ENCODE data around the gene NOVA2.

NOVA2 gene

DNA sequence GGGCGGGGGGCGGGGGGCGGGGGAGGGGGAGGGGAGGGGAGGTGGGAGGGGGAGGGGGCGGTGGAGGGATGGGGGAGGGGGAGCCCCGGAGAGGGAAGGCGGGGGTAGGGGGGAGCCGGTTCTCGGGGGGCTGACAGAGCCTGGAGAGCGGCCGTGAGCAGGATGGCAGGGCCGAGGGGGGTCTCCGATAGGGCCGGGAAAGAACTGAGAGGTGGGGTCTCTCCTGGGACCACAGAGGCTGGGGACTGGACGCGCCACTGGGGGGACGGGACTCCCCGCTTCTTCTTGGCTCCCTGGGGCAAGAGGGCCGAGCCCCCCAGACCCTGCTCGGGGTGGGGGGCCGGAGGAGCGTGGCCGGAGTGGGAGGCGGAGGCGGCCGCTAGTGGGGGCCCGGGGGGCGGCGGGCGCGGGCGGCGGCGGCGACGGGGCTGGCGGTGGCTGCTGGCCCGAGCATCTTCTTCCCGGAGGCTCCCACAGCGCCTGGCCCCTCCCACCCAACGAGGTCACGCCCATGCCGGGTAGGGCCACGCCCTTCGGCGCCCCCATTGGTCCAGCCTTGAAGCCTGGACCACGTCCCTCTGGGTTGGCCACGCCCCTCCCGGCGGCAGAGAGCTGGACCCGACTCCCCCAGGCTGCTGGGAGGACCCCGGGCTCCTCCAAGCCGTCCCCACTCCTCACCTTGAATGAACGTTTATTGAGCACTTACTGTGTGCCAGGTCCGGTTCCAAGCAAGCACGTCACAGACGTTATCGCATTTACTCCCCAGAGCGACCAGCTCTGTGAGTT, at the start of gene NOVA2:
TSS of gene NOVA2 (minus strand) at position 313 of the 786 bp plus-strand sequence. CDS start 514 bp downstream, outside the sequence.
- DNase-seq (ENCODE audit: low read depth in 2 of 3, low spot score in 2 of 3): peak in 1 of 3 experiments; percentile 25

DNA sequence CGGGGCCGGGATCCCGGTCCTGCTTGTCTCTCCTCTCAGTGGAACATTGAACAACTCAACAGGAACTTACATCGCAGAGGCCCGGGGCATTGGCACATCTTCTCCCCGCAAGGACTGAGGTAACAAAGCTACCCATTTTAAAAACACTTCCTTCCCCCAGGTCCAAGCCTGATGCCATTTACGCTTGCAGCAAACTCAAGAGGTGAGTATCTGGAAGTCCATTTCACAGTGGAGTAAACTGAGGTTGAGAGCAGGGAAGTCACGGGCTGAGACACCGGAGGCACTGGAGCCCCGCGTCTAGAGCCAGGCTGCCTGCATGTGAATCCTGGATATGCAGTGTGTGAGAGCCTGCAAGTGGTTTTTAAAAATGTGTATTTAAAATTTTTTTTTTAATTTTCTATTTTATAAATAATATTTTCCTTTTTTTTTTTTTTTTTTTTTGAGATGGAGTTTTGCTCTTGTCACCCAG, 49.7 kb upstream of the NOVA2 start:
- DNase-seq (ENCODE audit: low read depth in 2 of 3, low spot score in 2 of 3): no peak

DNA sequence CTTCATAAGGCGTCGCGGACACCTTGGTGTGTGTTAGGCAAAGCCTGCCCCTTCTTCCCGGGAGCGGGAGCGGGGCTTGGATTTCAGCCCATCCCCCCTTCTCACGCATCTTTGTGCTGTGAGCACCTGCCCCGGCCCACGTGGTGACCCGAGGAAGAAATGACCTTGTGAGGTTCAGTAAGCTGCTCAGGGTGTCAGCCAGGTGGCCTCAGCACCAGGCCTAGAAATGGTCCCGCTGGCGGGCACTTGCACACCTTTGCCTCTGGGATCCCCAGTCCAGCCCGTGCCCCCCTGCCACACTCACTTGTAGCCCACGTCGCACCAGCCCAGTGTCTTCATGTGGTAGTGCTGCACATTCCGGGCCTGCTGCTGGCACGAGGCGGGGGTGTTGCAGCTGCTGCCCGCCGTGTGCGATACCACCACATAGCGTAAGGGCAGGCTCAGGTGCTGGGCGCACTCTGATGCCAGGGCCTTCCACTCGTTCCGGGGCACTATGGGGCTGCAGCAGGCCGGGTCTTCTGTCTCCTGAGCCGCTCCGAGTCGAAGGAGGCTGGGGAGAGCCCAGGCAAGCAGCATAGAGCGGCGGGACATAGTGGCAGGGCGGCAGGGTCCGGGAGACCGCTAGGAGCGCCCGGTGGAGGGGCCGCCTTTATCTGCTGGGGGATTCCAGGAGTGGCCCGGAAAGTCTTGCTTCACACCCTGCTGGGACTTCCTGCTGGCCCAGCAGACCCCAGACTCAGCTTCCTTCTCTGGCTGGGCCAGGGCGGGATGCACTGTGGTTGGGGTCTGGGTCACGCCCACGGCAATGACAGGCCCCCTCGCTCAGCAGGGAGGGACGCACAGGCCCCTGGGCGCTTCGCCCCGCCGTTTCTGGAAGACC, 49.0 kb upstream of the NOVA2 start, which contains the start of gene PGLYRP1:
TSS of gene PGLYRP1 (minus strand) at position 623 of the 880 bp plus-strand sequence. CDS start at position 591, 32 bp downstream.
- DNase-seq (ENCODE audit: low read depth in 2 of 3, low spot score in 2 of 3): no peak

DNA sequence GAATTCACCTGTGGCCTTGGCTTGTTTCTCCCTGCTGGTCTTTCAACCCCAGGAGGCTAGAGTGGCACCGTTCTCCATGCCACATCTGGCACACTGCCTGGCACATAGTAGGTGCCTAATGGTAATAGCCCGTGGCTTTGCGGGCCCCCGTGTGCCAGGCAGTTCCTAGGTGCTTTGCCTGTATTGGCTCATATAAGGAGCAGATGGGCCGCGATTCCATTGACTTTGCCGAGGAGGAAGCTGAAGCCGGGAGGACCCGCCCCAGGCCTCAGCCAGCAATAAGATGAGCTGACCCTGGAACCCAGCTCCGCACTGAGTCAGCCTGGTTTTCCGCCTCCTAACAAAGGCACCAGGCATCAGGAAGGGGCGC, 48.4 kb upstream of the NOVA2 start:
- DNase-seq (ENCODE audit: low read depth in 2 of 3, low spot score in 2 of 3): no peak

DNA sequence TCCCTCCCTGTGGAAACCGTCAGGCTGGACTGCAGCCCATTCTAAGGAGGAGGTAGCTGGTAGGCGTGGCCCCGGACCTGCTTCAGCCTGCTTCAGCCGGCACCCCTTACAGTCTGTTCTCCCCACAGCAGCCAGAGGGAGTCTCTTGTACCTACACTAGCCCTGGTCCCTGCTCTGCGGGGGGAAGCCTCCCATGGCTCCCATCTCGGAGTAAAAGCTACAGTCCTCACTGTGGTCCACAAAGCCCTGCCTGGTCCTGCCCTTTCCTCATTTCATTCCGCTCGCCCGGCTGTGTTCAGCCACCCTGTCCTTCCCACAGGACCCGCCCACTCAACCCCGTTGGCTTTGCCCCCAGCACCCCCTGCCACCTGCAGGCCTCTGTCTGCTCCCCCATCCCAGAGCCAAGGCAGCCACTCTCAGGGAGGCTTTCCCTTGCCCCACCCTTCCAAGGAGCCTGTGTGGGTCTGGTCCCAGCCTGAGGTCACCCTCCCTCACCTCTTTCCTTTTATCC, 47.9 kb upstream of the NOVA2 start:
- no peak for DNase-seq (ENCODE audit: low read depth in 2 of 3, low spot score in 2 of 3)

DNA sequence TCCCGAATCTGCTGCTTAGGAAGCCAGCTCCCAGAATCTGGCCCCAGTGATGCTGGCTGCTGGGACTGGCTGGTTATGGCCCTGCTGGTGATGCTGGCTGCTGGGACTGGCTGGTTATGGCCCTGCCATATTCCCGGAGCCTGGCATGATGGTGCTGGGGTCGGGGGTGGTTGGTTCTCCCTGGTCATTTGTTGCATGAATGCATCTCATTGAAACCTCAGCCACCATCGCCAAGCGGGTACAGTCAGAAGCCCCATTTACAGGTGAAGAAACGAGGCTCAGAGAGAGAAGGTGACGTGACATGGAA, 47.1 kb upstream of the NOVA2 start:
- no peak for DNase-seq (ENCODE audit: low read depth in 2 of 3, low spot score in 2 of 3)

DNA sequence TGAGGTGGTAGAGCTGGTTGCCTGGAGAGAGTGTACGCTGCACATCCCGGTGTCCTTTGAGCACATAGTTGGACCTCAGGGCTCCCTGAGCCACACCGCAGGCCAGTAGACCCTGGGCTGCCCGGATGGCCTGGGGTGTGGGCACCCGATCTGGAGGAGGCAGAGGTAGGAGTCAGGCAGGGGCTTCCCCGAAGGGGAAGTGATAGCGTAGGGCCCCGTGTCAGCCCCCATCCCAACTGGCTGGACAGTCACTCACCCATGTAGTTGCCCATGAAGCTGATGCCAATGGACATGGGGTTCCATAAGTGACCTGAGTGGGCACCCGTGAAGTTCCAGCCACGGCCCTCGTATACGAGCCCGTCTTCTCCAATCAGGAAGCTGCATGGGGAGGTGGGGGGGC, 45.6 kb upstream of the NOVA2 start:
- DNase-seq (ENCODE audit: low read depth in 2 of 3, low spot score in 2 of 3): no peak

DNA sequence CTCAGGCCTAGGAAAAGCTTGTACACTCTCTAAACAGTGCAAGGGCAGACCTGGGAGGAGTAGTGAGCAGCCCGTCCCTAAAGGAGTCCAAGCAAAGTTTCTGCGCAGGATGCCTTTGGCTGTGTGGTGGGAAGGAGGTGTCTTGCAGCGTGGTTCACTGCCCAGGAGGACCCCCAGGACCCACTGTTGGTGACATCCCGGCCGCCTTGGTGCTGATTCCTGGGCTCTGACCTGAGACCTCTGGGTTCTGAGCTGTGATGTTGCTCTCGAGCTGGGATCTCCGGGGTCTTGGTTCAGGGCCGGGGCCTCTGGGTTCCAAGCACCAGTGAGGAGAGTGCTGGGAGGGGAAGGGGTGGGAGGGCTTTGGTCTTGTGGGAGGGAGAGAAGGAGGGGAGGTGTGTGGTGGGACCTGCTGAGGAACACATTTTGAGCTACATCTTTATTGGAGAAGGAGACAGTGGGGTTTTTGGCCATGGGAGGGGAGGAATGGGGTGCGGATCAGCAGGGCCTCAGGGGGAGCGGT, 45.1 kb upstream of the NOVA2 start:
- no peak for DNase-seq (ENCODE audit: low read depth in 2 of 3, low spot score in 2 of 3)

GRCh38 chr19:46017874-46018675, 44.4 kb upstream of the NOVA2 start:
- no peak for DNase-seq (ENCODE audit: low read depth in 2 of 3, low spot score in 2 of 3)

DNA sequence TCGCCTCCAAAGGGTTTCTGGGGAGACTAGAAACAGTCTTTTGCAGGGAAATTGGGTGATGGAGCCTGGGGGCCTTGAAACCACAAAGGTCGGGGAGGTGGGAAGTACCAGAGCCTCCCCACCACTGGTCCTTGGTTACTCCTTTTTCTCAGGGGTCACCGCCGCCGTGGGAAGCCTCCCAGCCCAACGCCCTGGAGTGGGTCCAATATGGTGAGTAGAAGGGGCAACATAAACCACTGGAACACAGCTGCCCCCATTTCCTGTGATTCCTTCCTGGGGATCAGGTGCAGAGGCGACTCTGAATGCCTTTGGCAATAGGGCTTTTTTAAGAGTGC, 43.4 kb upstream of the NOVA2 start:
- no peak for DNase-seq (ENCODE audit: low read depth in 2 of 3, low spot score in 2 of 3)

- DNase-seq (ENCODE audit: low read depth in 2 of 3, low spot score in 2 of 3): peak; percentile 62 to 63 (median 63)
These were observed 42.9 kb upstream of the NOVA2 start for GRCh38 chr19:46016426-46017094.

DNA sequence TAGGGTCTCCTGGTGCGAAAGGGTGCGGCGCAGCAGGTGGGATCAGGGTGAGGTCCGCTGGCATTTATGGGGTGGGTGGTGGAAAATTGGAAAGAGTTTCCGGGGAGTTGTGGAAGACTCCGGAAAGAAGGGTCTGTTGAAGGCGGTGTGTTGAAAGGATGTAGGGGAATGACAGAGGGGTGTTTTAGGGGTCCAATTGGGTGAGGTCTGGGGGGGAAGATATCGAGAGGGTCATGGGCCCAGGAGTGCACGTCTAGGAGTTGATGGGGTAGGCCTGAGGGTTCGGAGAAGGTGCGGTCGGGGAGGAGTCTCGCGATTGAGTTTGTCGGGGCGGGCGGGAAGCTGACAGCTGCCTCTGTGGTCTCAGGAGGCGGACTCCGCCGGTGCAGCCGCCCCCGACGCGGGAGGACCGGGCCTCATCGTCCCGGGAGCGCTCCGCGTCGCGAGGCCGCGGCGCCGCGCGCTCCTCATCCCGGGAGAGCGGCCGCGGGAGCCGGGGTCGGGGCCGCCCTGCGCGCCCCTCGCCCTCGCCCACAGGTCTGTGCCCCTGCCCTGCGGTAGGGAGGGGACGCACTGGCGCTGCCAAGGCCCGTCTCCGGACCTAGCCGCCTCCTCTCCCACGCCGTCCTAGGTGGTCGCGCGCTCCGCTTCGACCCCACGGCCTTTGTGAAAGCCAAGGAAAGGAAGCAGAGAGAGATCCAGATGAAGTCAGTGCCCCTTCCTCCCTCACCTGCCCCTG, 42.2 kb upstream of the NOVA2 start:
- DNase-seq (ENCODE audit: low read depth in 2 of 3, low spot score in 2 of 3): no peak

- DNase-seq (ENCODE audit: low read depth in 2 of 3, low spot score in 2 of 3): peak in 1 of 3 experiments; percentile 38
These were observed 41.4 kb upstream of the NOVA2 start for GRCh38 chr19:46014941-46015686.

DNA sequence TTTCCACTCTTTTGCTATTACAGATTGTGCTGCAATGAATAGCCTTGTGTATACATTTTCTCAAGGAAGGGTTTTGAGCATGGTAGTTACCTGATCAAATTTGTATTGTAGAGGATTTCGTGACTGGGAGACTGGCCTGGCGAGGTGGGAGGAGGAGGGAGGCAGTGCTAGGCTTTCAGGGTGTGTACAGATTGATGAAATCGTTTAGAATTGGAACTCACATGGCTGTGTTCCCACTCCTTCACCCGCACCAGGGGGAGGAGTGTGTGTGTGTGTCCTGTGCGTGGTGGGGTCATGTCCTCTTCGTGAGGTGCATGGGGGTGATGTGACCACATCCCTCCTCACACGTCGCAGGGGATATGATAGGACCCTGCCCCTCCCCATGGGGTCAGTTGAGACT, 40.9 kb upstream of the NOVA2 start:
- no peak for DNase-seq (ENCODE audit: low read depth in 2 of 3, low spot score in 2 of 3)

DNA sequence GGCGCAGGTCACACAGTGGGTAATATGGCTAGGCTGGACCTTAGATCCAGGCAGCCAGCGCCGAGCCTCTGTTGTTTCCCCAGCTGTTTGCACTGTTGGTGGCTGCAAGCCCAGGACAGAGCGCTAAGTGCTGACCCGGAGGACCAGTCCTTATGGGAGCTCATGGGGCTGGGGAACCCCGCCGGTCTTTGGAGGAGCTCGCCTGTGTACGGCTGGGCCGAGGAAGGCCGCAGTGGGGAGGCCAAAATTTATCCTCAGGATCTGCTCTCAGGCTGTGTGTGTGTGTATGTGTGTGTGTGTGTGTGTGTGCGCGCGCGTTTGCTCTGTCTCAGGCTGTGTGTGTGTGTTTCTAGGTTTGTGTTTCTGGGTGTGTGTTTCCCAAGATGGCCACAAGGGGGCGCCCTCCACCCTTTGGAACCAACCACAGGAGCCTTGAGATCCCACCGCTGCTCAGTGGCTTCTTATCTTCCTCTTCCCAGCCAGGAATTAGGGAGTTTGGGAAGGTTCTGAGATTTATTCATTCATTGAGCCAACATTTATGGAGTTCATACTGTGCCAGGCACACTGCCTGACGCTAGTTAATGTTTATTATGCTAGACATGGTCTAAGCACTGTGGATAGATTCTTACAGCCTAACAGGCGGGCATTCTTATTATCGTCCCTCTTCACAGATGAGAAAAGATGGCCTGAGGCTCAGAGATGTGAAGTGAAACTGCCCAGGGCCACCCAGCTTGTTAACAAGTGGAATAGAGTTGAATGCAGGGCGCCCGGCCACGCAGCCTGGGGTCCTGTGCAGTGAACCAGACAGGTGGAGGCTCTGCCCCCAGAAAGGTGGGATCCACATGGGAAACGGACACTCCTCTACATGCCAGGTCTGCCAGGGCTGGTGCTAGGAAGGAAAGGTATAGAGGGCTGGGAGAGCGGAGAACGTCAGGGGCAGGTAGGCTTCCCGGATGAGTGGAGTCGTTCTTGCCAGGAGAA, 36.2 kb upstream of the NOVA2 start:
- peak in 2 of 3 experiments; percentile 34 to 56 for DNase-seq (ENCODE audit: low read depth in 2 of 3, low spot score in 2 of 3)

DNA sequence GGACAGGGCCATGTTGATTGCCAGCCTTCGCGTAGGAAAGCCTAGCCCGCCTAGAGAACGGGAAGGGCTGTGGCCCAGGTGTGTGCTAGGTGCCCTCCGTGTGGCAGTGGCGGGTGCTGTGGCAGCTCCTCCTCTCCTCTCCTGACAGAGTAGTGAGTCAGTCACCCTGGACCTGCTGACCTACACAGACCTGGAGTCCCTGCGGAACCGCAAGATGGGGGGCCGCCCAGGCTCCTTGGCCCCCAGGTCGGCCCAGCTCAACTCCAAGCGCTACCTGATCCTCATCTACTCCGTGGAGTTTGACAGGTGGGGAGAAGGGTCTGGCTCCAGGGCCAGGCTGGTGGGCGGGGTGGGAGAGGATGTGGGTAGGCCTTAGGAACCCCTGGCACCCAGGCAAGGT, 32.7 kb upstream of the NOVA2 start:
- no peak for DNase-seq (ENCODE audit: low read depth in 2 of 3, low spot score in 2 of 3)

DNA sequence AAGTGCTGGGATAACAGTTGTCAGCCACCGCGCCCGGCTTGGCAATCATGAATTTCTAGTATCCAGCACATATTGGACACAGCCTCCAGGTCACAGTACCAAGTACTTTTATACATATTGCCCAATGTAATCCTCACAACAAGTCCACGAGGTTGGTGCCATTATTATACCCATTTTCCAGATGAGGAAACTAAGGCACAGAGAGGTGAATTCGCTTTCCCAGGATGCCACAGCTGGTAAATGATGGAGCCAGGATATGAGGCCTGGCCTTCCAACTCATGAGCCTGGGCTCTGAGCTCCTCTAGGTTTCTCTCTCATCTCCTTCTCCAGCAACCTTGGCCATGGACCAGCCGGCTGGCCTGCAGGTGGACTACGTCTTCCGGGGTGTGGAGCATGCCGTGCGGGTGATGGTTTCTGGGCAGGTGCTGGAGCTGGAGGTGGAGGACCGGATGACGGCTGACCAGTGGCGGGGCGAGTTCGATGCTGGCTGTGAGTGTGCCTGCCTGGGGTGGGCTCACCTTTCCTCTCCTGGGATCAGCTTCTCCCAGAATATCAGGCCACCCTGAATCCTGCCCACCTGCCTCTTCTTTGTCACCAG, 29.1 kb upstream of the NOVA2 start:
- DNase-seq (ENCODE audit: low read depth in 2 of 3, low spot score in 2 of 3): no peak
